Fibroblast of skin of left quadriceps (primary cell): ENCODE data around the gene SAMD5.
"Not testable (repeated sequence)": the region's sequence is repeated elsewhere in the genome, so short reads cannot be mapped to it uniquely, and the experiment has no call there.

ENCODE experiments used
- DNase-seq, 2 experiments: peaks; one replicate each; pipeline ENCODE4 v3.0.0-alpha.2; 2013; ENCODE audit warnings: low read depth in 2 of 2

The SAMD5 gene

DNA sequence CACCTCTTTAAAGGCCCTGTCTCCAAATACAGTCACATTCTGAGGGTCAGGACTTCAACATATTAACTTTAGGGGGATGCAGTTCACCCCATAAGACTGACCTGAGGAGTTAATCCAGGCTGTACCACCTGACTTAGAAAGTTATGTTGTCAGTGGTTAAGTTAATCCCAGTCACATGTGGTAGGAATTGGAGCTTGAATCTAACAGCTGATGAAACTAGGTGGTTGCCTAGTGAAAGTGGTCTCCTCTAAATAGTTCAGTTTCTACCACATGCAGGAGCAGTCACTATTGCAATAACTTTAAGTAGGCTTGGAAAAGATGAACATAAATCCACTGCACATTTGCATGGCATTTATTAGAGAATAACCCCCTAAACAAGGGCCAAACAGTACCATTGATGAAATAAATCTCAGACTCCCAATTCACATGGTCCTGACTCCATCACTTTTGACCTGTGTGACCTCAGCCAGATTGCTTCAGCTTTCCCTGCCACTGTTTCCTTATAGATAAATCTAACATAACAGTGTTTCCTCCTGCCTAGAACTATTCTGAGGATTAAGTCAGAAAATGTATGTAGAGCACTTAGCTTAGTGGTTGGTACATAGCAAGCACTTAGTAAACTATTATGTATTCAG lies 20.1 kb downstream of the SAMD5 start:
- no peak for DNase-seq

DNA sequence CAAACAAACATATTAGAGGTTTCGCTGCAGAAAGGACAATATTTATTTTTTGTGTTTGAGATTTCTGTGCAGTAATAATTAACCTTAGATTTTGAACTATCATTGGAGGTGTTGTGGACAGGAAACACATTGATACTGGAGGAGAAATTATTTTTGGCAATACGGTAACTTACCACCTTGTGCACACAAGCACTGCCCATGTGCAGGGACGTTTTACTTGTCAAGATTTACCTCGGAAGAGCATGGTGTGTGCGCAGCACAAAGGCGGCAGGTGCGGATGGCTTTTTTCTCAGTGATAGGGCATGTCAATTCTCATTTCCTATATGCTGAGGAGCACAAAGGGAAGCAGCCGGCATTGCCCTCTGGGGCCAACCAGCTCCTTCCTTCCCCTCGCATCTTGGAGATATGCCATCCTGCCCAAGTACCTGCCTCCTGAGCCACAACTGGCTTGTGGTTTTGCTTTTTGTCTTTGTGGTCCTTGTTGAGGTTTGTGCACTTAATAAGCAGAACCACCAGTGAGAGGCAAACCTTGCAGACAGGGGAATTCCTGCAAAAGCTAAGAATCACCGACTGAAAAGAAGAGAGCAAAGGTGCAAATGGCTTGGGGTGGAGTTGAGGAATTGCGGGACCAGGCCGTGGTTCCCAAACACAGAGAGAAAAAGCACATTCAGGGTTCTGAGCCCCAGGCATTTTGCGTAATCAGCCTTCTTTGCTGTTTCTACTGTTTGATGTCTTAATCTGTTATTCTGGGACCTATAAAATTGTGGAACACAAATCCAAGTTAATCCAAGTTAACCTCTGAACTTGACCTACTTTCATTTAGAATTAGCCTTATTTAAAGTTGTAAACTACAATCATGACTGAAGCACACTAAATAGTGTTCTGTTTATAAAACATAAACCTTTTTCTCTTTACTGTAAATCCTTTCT lies 21.9 kb downstream of the SAMD5 start:
- DNase-seq: no peak

DNA sequence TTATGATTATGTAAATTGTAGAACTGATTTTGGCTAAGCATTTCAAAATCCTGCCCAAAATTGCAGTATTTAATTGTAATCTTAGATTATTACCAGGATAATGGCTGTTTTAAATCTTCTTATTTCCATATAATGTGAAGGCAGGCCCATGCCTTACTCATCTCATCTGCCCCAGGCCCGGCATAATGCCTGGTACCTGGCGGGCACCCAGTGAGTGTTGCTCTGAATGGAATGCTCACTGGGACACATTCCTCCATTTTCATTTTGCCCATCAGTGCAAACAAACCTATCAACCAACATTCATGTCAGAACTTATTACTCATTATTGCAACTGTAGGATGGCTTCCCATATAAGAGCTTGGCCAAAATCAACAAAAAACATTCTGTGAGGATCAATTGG lies 22.8 kb downstream of the SAMD5 start:
- DNase-seq: no peak

DNA sequence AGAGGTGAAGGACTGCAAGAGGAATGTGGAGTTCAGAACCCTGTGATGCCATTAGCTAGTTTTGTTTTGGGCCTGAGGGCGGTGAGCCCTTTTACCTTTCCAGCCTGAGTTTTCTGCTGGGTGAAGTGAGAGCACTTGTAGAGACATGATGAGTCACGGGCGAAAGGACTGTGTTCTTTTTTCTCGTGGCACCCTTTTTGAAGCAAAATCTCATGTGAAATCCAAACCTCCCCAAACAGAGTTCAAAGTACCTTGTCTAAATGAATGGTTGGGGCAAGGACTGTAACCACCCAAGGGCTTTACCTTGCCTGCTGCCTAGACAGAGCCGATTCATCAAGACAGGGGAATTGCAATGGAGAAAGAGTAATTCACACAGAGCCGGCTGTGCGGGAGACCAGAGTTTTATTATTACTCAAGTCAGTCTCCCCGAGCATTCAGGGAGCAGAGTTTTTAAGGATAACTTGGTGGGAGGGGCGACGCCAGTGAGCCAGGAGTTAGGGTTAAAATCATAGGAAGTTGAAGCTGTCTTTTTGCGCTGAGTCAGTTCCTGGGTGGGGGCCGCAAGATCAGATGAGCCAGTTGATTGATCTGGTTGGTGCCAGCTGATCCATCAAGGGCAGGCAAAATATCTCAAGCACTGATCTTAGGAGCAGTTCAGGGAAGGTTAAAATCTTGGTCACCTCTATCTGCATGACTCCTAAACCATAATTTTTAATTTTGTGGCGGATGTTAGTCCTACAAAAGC lies 25.8 kb downstream of the SAMD5 start:
- DNase-seq: no peak

DNA sequence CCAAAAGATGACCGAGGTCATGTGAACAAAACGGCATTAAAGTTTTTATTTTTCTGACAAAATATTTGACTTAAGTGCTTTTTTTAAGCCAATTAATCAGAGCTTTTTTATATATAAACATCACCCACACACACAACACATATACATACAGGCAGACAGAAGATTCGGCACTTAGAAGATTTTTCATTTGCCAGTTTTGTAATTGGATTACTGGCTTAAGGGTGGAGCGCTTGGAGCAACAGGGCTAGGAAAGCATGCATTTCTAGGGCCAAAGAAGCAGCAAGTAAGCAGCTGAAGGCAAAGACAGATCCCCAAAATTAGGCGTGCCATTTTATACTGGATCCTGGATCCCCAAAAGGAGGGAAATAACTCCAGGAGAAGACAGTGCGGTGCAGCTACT lies 30.3 kb downstream of the SAMD5 start:
- no peak for DNase-seq

DNA sequence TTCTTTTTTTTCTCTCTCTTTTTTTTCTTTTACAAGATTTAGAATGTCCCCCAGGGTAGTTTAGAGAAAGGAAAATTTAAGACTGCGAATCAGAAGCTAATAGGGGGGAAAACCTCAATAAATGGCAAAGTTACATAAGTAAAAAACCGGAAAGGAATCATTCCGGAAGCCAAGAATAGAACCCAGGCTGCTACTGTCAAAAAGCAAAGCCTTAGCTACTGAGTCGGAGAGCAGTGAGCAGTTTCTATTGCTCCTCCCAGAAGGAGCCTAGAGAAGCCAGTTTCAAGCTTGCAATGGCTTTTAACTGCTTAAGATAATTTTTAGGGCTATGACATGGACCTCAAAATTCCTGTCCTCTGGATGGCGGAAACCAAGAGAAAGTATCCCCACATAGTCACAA lies 31.6 kb downstream of the SAMD5 start:
- DNase-seq: no peak

DNA sequence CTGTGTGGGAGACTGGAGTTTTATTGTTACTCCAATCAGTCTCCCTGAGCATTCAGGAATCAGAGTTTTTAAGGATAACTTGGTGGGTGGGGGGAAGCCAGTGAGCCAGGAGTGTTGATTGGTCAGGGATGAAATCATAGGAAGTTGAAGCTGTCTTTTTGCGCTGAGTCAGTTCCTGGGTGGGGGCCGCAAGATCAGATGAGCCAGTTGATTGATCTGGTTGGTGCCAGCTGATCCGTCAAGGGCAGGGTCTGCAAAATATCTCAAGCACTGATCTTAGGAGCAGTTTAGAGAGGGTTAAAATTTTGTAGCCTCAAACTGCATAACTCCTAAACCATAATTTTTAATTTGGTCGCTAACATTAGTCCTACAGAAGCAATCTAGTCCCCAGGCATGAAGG lies 33.9 kb downstream of the SAMD5 start:
- DNase-seq: not testable (repeated sequence)

DNA sequence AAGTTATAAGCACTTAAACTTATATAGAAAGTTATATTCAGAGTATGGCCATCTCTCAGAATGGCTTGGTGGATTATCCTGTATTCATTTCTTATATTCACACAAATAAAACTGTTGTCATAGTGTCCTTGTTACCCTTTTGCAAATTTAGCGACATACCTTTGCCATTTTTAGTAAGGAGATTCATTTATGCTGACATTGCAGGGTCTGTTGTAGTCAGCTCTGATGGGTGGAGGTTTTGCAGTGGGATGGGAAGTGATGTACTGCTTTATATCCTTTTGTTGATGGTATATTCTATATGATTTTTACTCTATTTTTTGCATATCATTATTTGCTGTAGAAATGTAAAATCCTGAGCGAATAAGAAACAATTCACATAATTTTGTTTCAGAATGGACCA lies 35.9 kb downstream of the SAMD5 start:
- DNase-seq: no peak

DNA sequence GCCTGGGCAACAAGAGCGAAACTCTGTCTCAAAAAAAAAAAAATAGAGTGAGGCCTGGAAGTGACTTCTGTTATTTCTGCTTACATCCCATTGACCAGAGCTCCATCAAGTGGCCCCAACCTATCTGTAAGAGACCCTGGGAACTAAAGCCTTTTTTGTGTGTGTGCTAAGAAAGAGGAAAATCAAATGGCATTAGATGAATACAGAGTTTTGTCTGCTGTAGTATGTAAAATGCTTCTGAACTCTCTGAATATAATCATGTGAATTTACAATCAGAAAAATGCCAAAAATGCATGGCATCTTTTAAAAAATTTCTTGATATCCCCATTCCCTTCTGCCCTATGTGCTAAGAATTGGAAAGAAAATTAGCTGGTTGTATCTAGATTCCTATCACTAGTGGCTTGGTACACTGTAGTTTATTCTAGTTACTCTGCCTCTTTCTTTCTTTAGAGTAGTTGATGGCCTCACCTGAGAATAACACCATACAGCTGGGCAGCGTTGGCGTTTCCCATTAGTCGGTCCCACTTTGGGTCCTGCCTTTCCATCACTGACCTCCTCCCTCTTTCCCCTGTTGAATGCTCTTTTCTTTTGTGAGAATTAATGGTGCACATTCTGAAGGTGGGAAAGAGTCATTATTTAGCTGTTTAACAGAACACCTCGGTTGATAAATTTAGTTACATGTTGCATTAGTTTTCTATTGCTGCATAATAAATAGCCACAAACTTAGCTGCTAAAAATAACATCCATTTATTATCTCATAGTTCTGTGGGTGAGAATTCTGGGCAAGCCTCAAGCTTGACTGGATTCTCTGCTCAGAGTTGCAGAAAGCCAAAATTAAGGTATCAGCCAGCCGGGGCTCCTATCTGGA lies 38.2 kb downstream of the SAMD5 start:
- DNase-seq: no peak

DNA sequence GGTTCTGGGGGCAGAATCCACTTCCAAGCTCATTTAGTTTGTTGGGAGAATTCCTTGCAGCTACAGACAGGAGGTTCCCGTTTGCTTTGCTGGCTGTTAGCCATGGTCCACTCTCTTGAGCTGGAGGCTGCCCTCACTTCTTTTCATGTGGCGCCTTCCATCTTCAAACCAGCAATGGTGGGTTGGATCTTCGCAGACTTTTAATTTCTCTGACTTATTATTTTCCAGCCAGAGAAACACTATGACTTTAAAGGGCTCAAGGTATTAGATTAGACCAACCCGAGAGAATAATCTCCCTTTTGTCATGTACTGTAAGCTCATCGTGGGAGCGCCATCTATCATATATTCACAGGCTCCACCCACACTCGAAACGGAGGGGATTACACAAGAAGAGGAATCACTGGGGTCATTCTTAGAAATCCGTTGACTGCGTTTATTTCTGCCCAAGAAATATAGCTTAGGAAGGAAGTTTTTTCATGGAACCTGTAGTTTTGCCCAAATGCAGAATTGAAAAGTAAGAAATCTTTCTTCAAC lies 38.9 kb downstream of the SAMD5 start:
- no peak for DNase-seq

DNA sequence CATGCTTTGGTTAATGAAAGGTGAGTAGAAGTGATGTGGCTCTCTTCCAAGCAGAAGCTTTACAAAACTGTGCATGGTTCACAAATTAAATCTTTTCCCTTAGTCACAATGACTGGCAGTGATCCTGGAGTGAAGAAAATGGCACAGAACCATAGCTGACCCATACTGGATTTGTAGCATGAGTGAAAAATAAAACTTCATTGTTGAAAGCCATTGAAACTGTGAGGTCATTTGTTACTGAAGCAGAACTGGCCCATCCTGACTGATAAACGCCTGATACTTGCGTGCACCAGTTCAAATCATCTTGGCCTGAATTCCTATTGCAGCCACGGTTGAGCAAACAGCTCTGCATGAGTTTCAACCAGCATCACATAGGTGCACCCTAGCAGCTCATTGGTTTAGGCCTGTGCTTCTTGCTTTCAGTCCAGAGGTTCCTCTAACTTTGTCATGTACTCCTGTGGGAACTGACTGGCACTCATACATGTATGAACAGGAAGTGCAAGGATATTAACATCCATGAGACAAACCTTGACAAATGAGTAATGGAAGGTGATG lies 40.5 kb downstream of the SAMD5 start:
- no peak for DNase-seq

DNA sequence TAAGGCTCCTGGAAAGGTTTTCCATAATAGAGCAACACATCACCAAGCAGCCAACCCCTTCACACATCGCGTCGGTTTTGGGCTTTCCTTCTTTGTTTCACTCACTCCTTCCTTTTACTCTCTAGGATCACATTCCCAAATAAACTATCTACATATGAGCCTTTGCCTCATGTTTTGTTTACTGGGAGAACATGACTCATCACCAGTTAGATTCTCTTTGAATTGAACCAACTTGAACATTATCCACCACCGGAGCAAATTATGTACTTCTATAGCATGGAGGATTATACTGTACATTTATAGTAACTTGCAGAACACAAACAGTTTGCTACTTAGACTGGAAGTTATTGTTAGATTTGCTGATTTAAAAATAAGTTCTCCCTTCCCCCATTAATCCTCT lies 41.0 kb downstream of the SAMD5 start:
- no peak for DNase-seq

DNA sequence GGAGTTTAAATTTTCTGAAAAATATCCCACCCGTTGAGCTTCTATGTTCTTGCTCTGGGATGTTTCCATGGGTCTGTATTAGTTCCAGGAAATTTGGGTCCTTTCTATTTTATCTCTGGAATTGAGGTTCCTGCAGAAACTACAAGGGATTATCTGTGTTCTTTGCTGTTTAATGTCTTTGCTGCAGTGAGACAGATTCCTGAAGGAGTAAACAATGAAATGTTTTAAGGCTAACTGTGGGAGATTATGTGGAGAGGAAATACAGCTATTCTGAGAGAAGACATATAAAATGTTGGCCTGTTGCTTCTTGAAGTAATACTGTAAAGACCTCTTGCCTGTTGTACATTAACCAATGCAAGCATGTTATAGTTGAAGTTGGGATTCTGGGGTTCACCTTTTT lies 43.5 kb downstream of the SAMD5 start:
- DNase-seq: no peak

DNA sequence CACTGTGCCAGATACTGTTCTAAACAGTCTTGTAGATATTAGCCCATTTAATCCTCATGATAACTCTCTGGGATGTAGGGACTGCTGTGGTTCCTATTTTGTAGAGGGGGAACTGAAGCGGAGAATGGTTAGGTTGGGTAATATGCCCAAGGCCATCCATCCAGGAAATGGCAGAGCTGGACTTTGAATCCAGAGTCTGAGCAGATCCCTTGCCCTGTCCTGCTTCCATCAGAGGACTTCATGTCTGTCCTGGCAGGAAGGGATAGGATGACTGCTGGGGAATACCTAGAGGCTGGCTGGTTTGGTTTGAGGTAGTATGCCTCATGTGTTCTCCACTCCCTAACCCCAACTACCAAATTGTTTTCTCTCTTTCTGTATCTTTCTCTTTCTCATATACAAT lies 44.6 kb downstream of the SAMD5 start:
- no peak for DNase-seq

DNA sequence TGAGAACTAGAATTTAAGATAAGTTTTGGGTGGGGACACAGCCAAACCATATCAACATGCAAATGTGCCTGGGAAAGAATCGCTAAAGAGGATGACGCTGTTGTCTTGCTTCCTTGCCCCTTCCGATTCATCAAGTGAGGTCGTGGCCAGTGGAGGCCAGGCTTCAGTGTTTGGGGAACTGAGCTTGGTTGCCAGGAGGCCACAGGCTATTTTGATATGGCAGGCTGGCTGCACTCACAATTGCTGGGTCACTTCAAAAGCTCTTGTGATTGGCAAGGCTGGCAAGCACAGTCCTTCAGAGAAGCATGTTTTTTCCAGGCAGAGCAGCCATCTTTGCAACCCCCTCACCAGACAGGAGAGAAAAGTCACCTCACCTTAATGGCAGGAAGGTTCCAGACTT lies 45.8 kb downstream of the SAMD5 start:
- DNase-seq: no peak

DNA sequence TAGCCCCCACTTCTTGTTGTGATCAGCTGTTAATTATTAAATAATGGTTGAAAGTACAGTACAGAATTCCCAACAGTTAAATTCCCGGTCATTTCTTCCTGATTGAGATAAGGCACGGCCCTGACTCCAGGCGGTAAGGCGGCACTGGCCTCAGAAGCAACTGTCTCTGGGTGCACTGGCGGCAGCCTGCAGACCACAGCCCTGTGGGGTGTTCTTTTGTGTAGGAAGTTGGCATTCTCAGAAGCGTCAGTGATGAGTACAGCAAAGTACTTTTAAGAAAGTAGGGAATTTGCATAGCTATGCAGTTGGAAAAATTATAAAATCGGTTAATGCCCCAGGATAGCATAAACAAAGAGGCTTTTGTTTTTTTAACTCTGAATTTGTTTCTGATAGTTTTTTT lies 50.5 kb downstream of the SAMD5 start:
- DNase-seq: no peak

DNA sequence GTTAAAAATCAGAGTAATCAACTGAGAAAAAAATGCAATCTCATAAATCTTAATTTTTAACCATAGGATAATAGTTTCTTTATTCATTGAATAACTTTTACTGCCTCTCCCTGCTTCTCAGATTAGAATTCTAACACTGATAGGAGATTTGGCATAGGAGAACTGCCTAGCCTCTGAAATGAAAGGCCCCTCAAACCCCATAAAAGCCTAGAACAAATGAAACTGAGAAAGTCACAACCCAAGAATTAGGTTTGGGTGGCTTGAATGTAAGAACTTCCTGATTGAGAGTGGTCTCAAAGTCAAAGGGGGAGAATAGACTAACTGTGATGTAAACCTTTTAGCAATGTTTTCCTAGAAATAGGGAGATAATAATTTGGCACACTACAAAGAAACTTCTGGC lies 52.2 kb downstream of the SAMD5 start:
- no peak for DNase-seq

DNA sequence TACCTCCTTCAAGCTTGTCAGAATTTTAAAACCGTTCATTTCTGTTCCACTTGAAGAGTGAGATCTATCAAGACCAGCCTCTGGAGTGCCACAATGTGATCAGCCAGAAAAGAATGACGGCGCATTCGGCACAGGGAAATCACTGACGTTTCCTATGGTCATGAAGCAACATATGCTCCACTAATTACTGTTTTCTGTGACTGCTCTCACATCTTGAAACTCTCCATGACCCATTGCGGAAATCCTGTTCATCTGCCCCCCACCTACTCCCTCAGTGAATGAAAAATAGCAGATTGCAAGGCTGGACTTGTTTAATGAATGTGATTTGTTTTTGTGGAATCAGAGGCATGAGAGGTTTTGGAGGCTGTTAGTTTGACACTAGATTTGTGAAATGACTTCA lies 53.2 kb downstream of the SAMD5 start:
- peak; percentile 30 to 33 for DNase-seq

DNA sequence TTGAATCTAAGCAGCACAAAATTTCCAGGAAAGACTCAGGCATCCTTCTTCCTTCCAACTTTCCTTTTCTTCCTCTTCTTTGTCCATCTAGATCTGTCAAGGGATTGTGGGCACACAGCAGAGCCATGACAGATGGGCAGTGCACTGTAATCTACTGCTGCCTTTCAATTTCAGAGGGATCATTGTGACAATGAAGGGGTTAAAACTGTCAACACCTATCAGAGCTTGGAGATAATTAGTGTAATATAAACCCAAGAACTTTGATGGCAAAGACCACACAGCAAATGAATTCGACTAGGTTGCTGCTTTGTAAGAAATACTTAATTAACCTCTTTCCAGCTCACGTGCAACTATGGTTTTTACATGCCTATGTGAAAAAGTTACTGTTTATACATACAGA lies 55.0 kb downstream of the SAMD5 start:
- DNase-seq: no peak

DNA sequence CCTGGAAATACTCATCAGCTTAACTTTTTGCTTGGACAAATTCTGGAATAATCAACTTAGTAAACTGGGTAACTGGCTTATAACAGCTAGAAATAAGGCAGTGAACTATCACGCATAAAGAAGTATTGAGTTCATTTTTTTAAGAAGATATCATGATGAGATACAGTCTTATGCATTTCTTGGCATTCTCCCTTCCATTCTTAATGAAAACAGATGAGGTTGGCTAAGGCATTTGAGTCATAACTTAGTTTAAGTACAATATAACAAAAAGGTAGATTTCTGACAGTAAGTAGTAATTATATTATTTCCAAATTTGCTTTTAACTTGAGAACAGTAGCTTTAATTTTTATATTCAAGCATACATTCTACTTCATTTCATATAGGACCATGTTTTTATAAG lies 56.1 kb downstream of the SAMD5 start:
- DNase-seq: no peak

DNA sequence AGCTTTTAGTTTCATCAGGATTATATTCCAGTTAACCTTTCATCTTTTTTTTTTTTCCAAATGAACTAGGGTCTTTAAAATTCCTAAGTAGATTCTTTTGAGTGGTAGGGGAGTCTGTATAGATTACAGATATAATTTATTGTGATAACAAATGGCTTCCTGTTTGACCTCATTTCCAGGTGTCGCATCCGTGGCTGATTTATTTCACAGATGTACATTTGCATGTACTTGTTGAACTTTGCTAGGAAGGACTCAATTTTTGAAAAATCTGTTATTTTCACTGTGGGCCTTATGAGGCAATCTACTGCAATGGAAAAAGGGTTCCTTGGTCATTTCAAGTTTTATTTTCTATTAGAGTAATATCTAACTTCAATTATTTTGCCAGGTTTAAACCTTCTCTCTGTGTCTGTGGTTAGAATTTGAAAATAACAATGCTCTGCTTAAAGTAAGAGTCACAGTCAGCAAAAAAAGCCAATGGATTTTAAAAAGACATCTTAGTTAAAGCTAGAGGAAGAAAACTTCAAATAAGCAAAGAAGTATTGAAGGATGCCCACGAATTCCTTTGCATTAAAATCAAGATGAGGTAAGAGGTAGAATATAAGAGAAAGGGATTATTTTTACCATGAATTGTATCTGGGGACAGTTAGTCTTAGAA lies 57.9 kb downstream of the SAMD5 start:
- no peak for DNase-seq
